GM18868 (cell line): ENCODE data around the gene SARDH.
"Not testable (repeated sequence)": the region's sequence is repeated elsewhere in the genome, so short reads cannot be mapped to it uniquely, and the experiment has no call there.

Experiments used
- ATAC-seq: cut with Tn5 transposase; IDR thresholded peaks from one replicate; pipeline ENCODE4 v1.9.1; 2021; ENCODE audit warnings: mild to moderate bottlenecking, moderate library complexity; ENCODE audit not compliant: unreplicated experiment

Gene SARDH

GRCh38 chr9:133635098-133635497, 103.1 kb downstream of the SARDH start:
- ATAC-seq: no peak

- ATAC-seq: no peak
Observed at GRCh38 chr9:133634081-133634691, 104.0 kb downstream of the SARDH start.

- ATAC-seq: no peak
Observed at GRCh38 chr9:133633681-133634080, 104.5 kb downstream of the SARDH start.

- ATAC-seq: no peak
Observed at GRCh38 chr9:133632806-133633680, 105.1 kb downstream of the SARDH start.

- ATAC-seq: no peak
Observed at GRCh38 chr9:133631111-133631510, 107.0 kb downstream of the SARDH start.

- ATAC-seq: no peak
Observed at GRCh38 chr9:133629221-133630110, 108.7 kb downstream of the SARDH start.

- no peak for ATAC-seq
Observed at GRCh38 chr9:133628766-133629165, 109.4 kb downstream of the SARDH start.

- ATAC-seq: no peak
Observed at GRCh38 chr9:133627341-133627740, 110.8 kb downstream of the SARDH start.

- not testable (repeated sequence) for ATAC-seq
Observed at GRCh38 chr9:133626008-133626407, 112.1 kb downstream of the SARDH start.

- no peak for ATAC-seq
Observed at GRCh38 chr9:133622555-133622954, 115.6 kb downstream of the SARDH start.

- ATAC-seq: no peak
Observed at GRCh38 chr9:133621725-133622267, 116.4 kb downstream of the SARDH start.

GRCh38 chr9:133619791-133620190, 118.4 kb downstream of the SARDH start:
- ATAC-seq: no peak

- ATAC-seq: no peak
Observed at GRCh38 chr9:133618726-133619125, 119.4 kb downstream of the SARDH start.

GRCh38 chr9:133616643-133617405, 121.3 kb downstream of the SARDH start:
- ATAC-seq: no peak

GRCh38 chr9:133615606-133616188, 122.5 kb downstream of the SARDH start:
- no peak for ATAC-seq

GRCh38 chr9:133615186-133615585, 123.0 kb downstream of the SARDH start:
- no peak for ATAC-seq

GRCh38 chr9:133614678-133615077, 123.5 kb downstream of the SARDH start:
- no peak for ATAC-seq

- no peak for ATAC-seq
Observed at GRCh38 chr9:133614056-133614455, 124.1 kb downstream of the SARDH start.
